IPS DF 4.7 (cell line): Measurements from ENCODE around the gene DPP4.

Experiments used
- DNase-seq: peaks from one replicate; pipeline ENCODE4 v3.0.0-alpha.2; 2013; ENCODE audit warnings: low spot score; ENCODE audit errors: extremely low read depth

DPP4 gene

DNA sequence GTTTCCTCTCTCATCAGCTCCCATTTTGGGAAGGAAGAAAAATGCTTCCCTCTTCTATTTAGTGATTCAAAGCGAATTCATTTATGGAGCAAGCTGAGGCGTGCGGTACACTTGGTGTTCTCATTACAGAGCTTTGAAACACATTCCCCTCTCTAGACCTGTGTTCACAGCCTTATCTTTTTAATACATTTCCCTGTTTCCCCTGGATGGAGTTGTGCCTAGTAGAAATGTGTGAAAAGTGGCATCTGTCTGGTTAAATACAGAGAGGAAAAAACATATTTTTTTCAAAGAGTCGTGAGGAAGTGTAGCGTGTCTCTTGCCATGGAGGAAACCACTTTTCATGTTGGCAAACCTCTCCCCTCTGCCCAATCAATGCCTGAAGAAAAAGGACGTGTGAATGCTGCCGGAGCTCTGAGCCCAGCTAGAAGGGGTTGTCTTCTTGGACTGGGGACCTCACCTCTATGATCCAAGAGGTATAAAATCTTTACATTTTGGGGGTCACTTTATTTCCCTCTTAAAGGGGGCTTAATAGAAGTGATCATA is 52.4 kb downstream of the DPP4 start:
- no peak for DNase-seq

DNA sequence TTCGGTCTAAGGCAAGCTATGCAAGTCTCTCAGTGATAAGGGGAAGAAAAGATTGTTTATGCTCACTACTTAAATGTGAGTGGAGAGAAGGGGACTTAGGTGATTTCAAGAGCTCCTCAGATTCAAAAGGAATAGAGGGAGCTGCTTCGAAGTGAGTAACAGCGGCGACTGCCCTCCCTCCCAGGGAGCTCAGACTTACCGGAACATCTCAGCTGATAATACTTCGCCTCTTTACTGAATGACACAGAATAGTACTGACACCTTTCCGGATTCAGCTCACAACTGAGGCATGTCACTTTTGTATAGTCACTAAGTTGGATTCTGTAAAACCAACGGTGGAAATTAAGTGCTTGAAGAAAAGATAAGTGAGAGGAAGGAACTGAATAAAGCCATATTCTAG is 55.5 kb downstream of the DPP4 start:
- DNase-seq: no peak

DNA sequence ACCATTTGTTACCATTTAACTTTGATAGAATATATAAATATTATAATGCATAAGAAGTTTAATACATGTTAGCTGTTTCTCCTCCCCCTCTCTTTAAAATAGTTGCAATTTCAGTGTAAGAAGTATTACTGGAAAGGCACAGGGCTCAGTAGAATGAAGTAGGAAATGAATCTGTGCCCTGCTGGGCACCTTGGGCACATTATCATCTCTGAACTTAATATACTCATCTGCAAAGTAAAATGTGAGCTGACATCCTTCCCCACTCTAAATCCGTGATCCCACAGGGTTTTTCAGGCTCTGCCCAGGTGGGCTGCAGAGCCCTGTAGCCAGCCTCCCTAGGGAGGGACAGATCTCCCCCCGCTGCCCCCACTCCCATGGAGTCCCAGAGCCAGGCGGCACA is 56.8 kb downstream of the DPP4 start:
- DNase-seq: no peak

DNA sequence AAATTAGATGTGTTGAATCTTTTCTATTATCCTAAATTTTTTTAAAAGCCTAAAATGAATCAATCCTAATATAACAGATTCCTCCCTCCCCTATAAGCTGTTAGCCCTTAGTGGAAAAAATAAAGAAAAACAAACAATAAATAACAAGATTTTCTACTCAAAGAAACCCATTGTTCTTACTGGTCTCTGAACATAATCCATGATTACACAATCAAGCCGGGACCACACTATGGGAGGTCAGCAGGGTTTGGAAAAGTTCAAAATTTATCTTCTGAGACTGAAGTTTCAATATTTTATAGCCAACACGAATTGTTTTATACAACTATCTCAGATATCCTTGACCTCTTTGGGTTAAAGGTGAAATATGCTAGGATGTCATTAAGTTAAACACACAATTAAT is 57.9 kb downstream of the DPP4 start:
- DNase-seq: no peak

DNA sequence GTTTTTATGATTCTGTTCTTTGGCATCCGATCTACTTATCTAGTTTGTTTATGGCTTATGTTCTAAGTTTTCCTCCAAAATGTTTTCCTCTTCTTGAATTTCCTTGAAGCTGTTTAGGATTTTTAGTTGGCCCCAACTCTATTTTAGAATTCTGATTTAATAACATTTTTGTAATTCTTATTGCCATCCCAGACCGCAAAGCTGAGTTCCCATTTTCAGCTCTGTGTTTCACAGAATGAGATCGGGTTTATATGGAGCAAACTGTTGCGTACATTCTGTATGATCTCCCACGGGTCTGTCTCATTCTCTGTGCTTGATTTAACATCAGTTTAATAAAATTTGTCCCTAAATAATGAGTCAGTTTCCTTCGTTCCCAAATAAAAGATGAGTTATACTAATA is 59.3 kb downstream of the DPP4 start:
- no peak for DNase-seq

DNA sequence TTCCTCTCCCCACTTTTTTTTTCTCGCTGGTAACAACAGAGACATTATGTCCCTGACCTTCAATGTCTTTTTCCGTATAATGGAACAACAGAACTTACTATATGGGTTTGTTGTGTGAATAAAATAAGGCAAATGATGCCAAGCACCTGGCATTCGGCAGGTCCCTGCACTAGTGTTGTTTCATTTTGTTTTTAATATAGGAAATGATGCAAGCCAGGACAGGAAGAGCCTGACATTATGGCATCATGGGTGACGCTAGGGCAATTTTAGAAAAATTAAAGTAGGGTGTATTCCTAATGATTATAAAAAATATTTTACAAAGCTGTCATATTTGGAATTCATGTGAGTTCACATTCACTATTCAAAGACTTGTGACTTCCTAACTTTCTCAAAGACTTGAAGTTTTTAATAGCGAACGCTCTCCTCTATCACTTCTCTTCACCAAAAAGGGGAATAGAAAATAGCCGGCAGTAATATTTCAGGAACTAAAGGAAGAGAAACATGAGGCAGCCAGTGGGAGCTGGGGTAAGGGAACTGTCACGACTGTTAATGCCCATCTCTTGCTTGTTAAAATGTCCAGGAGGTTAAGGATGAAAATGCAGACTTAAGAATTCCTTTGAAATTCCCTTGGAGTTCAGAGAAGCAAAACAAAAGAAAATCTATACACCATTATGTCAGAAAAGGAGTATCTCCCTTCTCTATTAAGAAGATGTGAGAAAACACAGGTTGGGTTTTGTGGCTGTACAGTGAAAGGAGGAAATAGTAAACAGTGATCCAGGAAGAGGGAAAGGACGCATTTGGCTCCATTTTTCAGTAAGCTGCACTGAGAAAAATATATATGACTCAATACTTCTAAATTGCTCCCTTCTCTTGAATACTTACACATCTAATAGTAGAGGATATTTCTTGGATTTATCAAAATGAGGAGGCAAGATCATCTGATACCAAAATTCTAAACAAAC is 60.2 kb downstream of the DPP4 start:
- no peak for DNase-seq

DNA sequence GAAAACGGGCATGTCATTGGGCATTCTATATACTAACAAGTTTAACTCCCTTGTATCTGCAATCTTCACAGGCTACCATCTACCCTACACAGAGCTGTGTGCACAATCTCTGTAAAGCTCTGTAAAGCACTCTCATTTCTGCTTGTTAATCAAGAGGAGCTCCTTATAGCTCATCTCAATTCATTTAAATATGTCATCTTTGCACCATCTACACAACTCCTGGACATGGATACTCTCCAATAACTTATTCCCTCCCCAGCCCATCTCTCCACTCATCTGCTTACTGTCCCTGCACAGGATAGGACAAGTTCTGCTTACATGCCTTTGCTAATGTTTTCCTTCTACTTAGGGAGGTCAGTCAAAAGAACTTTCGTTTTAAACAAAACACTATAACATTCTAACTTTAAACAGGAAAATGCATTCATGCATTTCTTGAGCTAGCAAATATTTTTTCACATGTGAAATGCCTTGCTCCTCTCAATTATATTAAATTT is 61.4 kb downstream of the DPP4 start:
- DNase-seq: no peak

DNA sequence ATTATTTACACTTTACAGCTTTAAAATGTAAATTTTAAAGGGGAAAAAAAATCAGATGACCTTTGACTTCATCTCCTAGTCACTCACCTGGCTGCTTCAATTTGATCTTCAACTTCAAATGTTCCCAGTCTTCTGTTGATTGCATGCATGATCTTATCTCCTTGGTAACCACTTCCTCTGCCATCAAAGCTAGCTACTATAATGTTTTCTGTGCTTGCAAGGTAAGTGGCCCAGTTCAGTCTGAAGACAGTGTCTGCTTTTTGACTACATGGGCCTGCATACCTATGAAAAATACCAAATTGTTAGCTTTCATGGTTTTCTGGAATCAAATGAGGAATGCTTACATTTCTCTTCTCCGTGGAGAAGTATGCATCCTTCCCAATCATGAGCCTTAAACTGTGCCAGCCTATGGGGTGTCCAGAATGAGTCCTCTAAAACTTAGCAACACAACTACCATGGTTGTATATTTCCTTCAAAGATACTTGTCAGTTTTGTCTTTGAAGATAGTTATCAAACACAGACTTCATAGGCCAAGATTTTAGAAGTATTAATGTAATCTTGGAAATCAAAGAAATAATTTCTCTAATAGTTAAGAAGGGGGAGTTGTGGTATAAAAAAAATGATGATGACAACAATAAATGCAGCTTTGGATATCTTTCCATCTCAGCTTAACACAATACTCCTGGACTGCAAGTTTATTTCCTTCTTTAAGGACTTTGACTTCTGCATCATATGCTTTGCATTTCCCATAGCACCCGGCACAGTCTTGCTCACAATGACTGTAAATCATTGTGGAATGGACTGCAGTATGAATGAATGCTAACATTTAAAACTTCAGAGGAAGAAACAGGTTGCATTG is 62.1 kb downstream of the DPP4 start:
- DNase-seq: no peak

DNA sequence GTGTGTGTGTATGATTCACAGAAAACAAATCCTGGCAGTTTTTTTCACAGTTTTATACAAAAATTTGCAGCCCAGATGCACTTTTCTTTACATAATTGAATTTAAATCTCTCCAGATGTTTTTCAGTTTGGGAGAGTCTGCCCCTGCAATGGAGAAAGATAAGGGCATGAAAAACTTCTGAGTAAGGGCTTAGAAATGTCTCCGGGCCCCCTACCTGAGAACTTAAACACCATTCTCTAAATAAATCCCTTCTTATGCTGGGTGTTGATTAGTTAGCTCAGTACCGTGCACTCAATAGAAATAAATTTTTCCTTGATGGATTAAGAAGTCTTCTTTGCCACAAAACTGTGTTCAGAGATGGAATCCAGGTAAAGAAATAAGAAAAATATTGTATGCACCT is 64.5 kb downstream of the DPP4 start:
- DNase-seq: no peak

DNA sequence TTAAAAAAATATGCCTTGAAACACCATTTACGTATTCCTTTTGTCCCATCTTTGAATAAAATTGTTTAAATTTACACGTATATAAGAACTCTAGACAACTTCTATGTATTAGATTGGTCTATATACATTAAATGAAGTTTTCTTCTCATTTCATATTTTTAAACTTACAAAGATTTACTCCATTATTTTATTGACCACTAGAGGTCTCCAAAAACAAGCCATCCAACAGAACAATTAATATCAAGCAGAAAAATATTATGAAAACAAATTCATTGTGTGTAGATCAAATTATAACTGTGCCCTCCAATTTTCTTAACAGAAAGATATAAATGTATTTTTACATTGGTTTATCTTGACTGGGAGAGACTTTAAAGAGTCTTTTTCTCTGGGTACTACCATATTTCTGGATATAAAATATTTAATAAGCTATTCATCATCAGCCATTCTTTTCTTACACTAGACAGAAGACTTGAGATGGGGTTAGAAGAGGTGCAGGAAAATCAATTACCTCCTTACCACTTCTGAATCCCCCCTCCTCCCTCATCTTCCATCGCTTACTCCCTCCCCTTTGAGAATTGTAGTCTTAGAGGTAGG is 66.5 kb downstream of the DPP4 start:
- no peak for DNase-seq

DNA sequence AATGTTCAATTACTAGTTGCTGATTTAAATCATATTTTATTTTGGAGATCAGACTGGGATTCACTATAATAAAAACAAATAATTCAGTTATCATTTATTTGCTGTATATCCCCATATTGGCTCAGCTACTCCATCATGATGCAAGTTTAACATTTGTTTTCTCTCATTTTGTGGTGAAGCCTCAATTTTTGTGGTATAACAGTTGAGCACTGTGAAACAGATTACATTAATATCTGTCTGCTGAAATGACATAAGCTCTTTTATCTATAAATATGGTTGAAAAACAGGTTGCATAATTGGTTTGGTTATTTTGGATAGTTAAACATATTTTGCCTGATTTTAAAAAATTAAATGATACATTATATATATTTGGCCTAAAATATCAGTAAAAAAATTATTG is 67.7 kb downstream of the DPP4 start:
- DNase-seq: no peak

DNA sequence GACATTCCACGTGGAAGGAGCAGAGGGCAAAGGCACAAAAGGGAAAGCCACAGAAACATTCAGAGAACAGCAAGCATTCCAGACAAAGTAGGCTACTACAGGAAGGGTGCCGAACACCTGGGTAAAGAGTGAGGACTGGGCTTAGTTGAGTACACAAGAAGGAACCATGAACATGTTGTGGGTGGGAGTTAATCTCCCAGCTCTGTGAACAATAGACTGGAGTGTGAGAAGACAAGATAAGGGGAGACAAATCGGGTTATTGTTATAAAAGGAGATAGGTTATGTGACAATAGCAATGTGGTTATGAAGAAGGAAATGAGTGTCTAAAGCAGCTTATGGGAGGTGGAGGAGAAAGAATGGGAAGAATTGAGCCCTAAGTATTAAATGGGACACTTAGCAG is 70.0 kb downstream of the DPP4 start:
- DNase-seq: no peak

DNA sequence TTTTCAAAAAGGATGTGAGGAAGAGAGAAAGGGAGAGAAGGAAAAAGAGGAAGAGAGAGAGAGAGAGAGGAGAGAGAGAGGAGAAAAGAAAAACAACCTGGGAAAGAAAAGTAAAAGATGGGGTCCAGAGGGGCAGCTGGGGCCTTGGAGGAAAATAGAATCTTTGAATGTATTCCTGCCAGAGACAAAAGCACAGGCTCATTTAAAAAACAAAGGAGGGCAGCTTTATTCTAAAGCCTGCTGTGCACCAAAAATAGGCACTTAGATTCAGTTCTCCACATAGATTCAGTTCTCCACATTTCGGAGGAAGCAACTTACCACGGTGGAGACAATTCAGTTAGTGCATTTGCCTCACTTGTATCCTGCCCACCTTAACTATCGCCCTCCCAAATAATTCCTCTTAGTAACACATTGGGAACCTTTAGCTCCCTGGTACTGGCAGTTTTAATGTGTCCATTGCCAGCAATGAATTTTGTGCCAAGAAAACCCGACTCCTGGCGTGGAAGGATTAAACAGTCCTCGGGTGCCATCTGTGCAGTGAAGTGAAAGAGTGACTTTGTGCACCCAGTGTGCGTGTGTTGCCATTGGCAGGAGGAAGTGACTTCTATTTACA is 71.3 kb downstream of the DPP4 start:
- no peak for DNase-seq

DNA sequence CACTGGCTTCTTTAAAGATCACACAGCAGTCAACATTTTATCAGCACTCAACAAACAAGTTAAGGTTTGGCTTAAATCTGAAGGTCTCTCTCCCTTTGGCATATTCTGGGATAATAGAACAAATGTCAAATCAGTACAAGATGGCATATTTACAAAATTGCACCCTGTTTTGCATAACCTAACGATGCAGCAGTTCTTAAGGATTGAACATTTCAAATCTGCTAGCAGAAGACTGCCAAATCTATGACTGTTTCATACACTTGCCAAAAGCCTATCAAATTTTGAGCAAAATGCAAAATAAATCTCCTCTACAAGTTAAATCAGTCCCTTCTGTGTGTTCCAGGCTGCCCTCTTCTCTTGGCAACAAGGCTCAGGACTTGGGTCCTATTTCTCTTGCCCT is 73.6 kb downstream of the DPP4 start:
- no peak for DNase-seq

DNA sequence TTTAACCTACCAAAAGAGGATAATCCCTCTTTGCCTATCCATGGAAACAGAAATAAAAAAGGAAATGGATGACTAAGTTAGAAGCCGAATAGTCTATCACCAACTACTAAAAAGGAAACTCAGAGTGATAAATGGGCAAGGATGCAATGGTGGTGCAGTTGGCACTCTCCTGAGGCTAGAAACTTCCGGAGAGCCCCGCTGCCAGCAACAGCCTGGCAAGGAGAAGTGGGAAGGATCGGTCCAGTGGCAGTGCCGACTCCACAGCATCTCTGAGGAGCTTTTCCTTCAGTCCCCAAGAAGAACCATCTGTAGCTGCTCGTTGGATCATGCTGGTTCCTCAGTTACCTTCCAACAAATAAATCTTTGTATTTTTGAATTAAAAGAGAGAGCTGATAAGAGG is 74.7 kb downstream of the DPP4 start:
- DNase-seq: no peak

DNA sequence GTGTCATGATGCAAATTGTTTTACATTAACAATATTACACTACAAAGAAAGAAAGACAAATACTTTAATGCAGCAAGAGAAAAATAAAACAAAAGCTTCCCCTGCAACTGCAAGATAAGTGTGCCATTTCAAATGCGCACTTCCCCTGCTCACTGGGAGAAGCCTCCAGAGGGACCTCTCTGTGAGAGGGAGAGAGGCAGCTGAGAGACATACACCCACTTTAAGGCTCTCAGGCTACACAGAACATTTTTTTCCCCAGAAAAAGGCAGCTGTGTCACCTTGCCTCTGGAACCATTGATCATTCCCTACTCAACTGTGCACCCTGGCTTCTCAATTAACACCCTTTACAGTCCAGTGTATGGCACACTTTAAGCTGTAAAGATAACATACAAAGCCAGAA is 75.2 kb downstream of the DPP4 start:
- DNase-seq: no peak

DNA sequence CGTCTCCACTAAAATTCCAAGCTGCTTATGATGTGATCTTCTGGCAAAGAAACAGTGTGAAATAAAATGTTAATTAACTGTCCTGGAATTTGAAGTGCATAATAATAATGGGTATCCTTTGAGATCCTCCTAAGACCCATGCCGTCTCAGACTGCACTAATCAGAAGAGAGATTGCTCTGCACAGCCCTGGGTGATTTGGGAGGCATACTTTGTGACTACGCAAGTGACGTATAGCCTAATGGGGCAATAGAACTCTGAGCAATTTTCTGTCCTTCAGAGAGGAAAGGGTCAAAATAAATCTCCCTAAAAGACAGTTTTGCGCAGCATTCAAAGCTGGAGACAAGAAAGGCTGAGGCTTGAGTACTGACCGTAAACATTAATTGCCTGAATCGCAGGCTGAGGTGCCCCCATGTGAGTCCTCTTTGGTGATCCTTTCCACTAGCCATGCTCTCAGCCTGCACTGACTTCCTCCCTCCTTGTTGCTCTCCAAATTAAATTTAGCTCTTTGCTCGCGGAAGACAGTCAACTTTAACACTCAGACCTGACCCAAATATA is 76.0 kb downstream of the DPP4 start:
- no peak for DNase-seq

DNA sequence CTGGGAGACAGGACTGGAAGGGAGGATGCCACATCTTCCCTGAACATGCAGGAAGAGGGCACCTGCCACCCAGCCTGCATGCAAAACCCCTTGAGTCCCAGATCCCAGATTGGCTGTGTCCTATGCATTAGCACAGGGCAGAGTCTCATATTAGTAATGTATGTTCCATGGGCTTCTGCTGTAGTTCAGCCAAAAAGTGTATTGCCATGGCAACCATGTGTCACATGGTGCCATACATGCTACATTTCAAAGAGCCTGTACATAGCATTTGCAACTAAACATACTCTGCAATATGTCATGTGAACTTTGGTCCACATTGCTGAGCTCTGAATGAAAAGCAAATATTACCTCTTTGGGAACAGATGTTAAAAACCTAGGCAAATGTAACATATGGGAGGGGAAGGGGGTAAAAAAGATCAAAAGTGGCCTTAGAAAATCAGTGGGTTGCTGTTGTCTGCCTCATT is 78.4 kb downstream of the DPP4 start:
- DNase-seq: no peak

DNA sequence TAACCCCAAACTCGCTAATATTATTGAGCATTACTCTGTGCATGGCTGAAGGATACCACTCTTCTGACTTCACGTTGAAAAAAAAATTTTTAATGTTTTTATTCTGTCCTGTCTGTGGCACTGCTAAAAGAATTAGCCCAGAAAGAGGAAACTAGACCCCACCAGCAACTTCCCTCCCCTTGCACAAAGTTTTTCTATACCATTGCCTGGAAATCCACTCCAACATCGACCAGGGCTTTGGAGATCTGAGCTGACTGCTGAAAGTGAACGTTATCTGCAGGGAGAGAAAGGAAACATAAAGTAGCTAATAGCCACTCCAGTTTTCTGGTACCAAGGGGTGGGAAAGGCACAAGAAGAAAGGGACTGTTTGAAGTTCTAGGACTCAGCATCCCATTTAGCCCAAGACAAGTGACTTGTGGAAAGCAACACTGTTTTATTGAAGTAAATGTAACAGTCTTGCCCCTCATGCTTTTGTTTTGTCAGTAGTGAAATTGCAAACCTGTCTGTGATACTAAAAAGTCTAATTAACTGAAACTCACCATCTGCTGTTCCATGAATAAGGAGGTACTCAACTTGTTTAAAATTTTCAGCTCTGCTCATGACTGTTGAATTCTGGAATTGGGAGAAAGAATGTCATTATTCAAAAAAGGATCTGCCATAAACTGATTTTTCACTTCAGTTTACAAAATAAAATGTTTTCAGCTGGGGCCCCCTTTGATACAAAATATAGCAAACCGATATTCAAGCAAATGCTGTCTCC is 79.1 kb downstream of the DPP4 start:
- DNase-seq: no peak

DNA sequence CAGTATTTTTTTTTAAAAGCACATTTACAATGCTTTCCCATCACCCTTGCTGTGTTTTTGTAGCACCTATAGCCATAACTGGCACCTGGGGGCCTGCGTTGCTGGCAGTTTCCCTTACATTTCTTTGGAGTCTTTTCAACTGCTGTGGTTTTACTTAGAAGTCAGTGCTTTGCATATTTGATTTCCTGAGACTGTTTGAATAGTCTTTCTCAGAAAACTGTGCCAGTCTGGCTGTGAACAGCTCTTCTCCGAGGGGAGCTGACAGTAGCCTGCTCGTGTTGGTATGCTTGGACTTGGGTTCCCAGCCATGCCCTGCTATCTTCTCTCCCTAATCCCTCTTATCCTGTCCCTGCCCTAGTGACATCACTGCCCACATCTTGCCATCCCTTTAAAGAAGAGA is 81.5 kb downstream of the DPP4 start:
- DNase-seq: no peak
